Glutamatergic neuron (in vitro differentiated cells): ENCODE data around the gene TPM4. TPM values are rescaled to one million over a fixed set of nuclear protein-coding genes. Genes with fewer than 3 reads are reported as not detected.
"Not testable (repeated sequence)": the region's sequence is repeated elsewhere in the genome, so short reads cannot be mapped to it uniquely, and the experiment has no call there.

Source experiments
- DNase-seq: peaks from one replicate; pipeline ENCODE4 v3.0.0; 2022
- H3K27ac Mint-ChIP-seq: one replicate; pipeline ENCODE4 v1.8.0; 2020; ENCODE audit warnings: mild to moderate bottlenecking, mixed read lengths, inconsistent platforms; ENCODE audit not compliant: unreplicated experiment
- H3K27me3 Mint-ChIP-seq: one replicate; pipeline ENCODE4 v1.8.0; 2020; ENCODE audit warnings: mild to moderate bottlenecking, moderate library complexity, mixed read lengths, inconsistent platforms; ENCODE audit not compliant: unreplicated experiment
- H3K36me3 Mint-ChIP-seq: one replicate; pipeline ENCODE4 v1.8.0; 2020; ENCODE audit warnings: mild to moderate bottlenecking, mixed read lengths, inconsistent platforms; ENCODE audit not compliant: unreplicated experiment
- H3K4me1 Mint-ChIP-seq: one replicate; pipeline ENCODE4 v1.8.0; 2020; ENCODE audit warnings: mild to moderate bottlenecking, low read depth, mixed read lengths, inconsistent platforms; ENCODE audit not compliant: unreplicated experiment
- H3K4me3 Mint-ChIP-seq: one replicate; pipeline ENCODE4 v1.8.0; 2020; ENCODE audit warnings: mild to moderate bottlenecking, mixed read lengths, inconsistent platforms; ENCODE audit not compliant: unreplicated experiment
- H3K9me3 Mint-ChIP-seq: one replicate; pipeline ENCODE4 v1.8.0; 2020; ENCODE audit warnings: mild to moderate bottlenecking, moderate library complexity, mixed read lengths, inconsistent platforms; ENCODE audit not compliant: unreplicated experiment
- total RNA-seq: library from RNA; stranded (reverse); fragmentation: NEBNext Ultra II Directional; extraction: Animal tissue kit (Norgen Biotek cat#: 25700); gene quantifications from one replicate; pipeline ENCODE4 v1.2.1, GENCODE V29; 2021; ENCODE audit not compliant: unreplicated experiment
- TF ChIP-seq, protein P1 (sequence below): fragments of 200-600 bp; sonication (generic); IDR thresholded peaks from one replicate; pipeline ENCODE4 v1.5.0; 2021; ENCODE audit not compliant: partially characterized antibody, unreplicated experiment

TPM4 gene
- total RNA-seq, 1 donor from 2014 or later, result 310 TPM

DNA sequence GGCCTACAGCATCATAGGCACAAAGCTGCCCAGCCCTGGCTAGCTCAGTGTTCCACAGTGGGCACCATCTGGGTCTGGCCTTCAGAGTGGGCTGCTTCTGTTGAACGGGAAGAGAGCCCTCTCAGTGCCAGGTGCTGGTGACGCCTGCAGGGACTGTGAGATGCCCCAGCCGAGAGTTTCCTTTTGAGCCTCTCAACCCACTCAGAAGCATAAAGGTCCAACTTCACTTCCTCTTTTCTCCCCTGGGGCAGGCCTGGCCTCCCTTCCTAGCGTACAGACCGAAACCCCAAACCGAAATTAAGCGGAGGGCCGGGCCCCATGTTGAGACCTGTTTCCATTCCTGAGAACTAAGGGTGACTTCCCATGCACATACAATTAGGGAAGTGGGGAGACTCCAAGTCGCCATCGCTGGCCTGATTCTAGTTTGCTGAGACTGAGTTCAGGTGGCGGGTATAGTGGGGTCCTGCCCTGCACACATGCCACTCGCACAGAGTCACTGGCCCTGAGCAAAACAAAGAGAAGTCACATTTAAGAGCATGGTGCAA is 42.3 kb downstream of the TPM4 start:
- Mint-ChIP-seq H3K9me3 (peaks cover 3% of the 10 kb centered on the region), H3K27me3 (no peaks in the 10 kb centered on the region), H3K36me3 (no peaks in the 10 kb centered on the region), H3K4me1 (no peaks in the 10 kb centered on the region), H3K4me3 (no peak overlapping the region), H3K27ac (no peak overlapping the region)
- TF ChIP-seq, protein P1, sequence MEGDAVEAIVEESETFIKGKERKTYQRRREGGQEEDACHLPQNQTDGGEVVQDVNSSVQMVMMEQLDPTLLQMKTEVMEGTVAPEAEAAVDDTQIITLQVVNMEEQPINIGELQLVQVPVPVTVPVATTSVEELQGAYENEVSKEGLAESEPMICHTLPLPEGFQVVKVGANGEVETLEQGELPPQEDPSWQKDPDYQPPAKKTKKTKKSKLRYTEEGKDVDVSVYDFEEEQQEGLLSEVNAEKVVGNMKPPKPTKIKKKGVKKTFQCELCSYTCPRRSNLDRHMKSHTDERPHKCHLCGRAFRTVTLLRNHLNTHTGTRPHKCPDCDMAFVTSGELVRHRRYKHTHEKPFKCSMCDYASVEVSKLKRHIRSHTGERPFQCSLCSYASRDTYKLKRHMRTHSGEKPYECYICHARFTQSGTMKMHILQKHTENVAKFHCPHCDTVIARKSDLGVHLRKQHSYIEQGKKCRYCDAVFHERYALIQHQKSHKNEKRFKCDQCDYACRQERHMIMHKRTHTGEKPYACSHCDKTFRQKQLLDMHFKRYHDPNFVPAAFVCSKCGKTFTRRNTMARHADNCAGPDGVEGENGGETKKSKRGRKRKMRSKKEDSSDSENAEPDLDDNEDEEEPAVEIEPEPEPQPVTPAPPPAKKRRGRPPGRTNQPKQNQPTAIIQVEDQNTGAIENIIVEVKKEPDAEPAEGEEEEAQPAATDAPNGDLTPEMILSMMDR, result no peak
- no peak for DNase-seq

DNA sequence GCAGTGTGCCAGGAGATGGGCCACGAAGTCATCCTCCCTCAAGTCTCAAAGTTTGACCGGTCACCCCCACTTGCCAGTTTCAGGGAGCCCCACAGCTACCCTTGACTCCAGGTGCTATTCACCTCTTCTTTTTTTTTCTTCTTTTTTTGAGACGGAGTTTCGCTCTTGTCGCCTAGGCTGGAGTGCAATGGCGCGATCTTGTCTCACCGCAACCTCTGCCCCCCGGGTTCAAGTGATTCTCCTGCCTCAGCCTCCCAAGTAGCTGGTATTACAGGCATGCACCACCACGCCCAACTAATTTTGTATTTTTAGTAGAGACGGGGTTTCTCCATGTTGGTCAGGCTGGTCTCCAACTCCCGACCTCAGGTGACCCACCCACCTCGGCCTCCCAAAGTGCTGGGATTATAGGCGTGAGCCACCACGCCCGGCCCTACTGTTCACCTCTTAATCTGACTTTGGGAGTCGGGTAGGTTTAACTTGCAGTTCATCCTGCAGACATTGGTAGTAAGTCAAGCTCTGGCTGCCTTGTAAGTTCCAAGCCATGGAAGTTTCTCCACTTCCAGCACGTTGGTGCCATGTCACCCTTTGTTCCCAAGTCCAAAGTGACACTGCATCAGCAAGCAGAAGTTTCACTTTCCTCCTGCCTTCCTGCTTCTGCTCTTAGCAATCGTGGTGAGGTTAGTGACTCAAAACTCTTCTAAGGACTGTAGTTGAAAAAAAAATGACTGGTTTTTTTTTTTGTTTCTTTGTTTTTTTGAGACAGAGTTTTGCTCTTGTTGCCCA is 43.0 kb downstream of the TPM4 start:
- not testable (repeated sequence) for H3K4me3 Mint-ChIP-seq, DNase-seq, H3K36me3 Mint-ChIP-seq, H3K27me3 Mint-ChIP-seq, H3K27ac Mint-ChIP-seq, H3K9me3 Mint-ChIP-seq, H3K4me1 Mint-ChIP-seq

DNA sequence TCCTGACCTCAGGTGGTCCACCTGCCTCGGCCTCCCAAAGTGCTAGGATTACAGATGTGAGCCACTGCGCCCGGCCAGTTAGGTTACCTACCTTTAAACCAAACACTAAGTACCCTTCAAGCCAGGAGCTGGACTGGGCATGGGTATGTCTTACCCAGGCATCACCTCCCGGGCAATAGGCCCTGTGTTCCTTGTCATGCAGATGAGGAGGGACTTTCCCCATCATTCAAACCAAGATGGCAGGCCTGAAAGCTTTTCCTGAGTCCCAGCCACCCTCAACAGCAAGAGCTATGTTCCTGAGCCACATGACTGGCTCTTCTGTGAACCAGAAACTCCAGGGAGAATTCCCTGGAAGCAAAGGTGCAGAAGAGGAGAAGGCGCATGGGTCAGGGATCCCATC is 44.8 kb downstream of the TPM4 start:
- Mint-ChIP-seq H3K4me1 (peaks cover 3% of the 10 kb centered on the region), H3K9me3 (peaks cover 6% of the 10 kb centered on the region), H3K27me3 (peaks cover 4% of the 10 kb centered on the region), H3K27ac (no peak overlapping the region), H3K36me3 (no peaks in the 10 kb centered on the region), H3K4me3 (no peak overlapping the region)
- no peak for DNase-seq
- TF ChIP-seq, protein P1, result no peak

DNA sequence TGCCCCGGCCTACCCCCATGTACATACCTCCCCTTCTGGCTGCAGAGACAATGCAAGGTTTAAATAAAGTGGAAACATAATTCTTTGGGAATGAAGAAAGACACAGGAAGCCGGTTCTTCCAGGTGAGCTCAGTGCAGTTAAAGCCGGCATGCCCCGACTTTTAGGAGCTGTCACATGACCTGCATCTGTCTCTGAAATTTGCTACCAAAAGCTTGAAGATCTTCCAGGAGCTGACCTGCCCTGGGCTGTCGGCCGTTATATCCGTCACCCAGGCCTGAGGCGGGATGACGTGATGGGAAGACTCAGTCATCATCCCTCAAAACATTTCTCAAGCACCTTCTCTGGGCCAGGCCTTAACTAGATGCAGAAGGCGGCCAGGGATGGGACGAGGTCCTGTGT is 45.7 kb downstream of the TPM4 start:
- no peak for DNase-seq
- peaks cover 3% of the 10 kb centered on the region for H3K4me1 Mint-ChIP-seq
- H3K27me3 Mint-ChIP-seq, result peaks cover 4% of the 10 kb centered on the region
- H3K27ac Mint-ChIP-seq, result no peak overlapping the region
- TF ChIP-seq, protein P1, result no peak
- peaks cover 6% of the 10 kb centered on the region for H3K9me3 Mint-ChIP-seq
- H3K36me3 Mint-ChIP-seq, result no peaks in the 10 kb centered on the region
- H3K4me3 Mint-ChIP-seq, result no peak overlapping the region

DNA sequence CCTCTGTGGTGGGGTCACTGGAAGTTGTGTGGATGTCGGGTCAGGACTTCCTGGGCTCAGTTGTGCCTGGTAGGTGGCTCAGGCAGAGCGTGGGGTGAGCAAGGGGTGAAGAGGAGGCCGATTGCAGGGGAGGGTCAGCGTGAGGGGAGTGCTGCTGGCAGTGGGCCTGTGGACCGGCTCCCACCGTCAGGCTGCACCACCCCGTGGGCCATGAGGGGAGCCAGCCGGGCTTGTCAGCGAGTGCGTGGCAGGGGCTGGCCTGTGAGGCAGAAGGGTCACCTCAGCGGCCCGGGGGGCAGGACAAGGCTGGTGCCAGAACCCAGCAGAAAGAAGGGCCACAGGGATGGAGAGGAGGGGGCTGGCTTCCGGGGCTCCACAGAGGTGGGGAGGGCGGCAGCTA is 48.7 kb downstream of the TPM4 start:
- TF ChIP-seq, protein P1, result no peak
- H3K27me3 Mint-ChIP-seq, result peaks cover 4% of the 10 kb centered on the region
- no peak overlapping the region for H3K4me3 Mint-ChIP-seq
- H3K4me1 Mint-ChIP-seq, result peaks cover 3% of the 10 kb centered on the region
- peaks cover 6% of the 10 kb centered on the region for H3K9me3 Mint-ChIP-seq
- H3K27ac Mint-ChIP-seq, result no peak overlapping the region
- no peaks in the 10 kb centered on the region for H3K36me3 Mint-ChIP-seq
- no peak for DNase-seq
